ENCODE data around the gene HOXD10.

The HOXD10 gene

GRCh38 chr2:176123411-176124109, 7.0 kb downstream of the HOXD10 start:
- no peak for DNase-seq

GRCh38 chr2:176124110-176124946, 7.8 kb downstream of the HOXD10 start:
- DNase-seq: no peak

GRCh38 chr2:176124947-176125771, 8.6 kb downstream of the HOXD10 start:
- DNase-seq: no peak

DNA sequence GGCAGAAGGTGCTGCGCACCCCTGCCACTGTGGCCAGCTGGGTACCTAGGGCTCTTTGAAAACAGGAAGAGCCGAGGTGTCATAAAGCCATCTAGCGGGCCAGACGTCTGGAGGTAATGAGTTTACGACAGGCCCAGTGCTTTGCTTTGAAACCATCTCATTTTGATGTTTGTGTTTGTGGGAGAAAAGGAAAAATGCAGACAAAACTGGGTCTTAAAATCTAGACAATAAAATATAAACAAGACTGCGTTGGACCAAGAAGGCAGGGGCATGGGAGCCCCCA, 9.1 kb downstream of the HOXD10 start:
- DNase-seq: no peak

- DNase-seq: peak; percentile 17 to 51 (median 30)
Measured at GRCh38 chr2:176126929-176127773, 10.6 kb downstream of the HOXD10 start.

GRCh38 chr2:176127774-176128072, 11.1 kb downstream of the HOXD10 start:
- DNase-seq: no peak

DNA sequence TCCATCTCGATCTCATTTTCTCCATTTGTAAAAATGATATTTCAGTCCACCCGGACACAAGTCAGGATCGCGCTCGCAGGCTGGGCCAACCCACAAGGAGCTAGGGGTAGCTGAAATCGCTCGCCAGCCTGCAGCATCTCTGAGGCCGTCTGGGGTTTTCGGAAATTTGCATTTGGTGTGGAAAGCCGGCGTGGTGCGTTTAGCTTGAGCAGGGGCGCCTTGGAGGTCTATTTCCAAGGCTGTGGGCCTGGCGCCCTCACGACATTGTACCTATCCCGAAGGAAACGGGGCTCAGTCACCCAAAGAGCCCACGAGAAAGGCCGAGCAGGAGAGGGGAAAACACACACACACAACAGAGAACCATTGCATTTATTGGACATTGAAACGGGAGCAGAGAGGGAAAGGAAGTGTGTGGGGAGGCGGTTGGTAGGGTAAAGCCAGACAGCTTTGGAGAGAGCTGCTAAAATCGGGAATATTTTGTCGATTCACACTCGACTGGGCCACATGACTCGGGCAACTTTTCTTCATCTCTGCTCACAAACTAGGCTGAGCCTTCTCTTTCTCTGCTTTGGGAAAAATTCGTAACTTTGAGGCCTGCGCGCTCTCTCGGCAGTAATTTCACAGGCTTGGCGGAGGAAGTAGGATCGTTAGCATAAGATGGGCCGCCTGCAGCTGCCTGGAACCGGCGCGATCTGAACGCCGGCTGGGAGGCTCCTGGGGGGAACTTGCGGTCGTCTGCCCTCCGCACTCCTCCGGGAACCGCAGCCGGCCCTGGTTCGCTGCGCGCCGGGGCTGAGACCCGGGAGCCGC, 11.8 kb downstream of the HOXD10 start:
- DNase-seq: no peak

GRCh38 chr2:176128982-176129796, 12.6 kb downstream of the HOXD10 start, which contains the start of gene HOXD8:
TSS of gene HOXD8 (plus strand) at chr2:176129705. CDS start at chr2:176130367, 662 bp downstream.
- DNase-seq: no peak

- DNase-seq: no peak
Measured at GRCh38 chr2:176129813-176130146, 13.2 kb downstream of the HOXD10 start.

DNA sequence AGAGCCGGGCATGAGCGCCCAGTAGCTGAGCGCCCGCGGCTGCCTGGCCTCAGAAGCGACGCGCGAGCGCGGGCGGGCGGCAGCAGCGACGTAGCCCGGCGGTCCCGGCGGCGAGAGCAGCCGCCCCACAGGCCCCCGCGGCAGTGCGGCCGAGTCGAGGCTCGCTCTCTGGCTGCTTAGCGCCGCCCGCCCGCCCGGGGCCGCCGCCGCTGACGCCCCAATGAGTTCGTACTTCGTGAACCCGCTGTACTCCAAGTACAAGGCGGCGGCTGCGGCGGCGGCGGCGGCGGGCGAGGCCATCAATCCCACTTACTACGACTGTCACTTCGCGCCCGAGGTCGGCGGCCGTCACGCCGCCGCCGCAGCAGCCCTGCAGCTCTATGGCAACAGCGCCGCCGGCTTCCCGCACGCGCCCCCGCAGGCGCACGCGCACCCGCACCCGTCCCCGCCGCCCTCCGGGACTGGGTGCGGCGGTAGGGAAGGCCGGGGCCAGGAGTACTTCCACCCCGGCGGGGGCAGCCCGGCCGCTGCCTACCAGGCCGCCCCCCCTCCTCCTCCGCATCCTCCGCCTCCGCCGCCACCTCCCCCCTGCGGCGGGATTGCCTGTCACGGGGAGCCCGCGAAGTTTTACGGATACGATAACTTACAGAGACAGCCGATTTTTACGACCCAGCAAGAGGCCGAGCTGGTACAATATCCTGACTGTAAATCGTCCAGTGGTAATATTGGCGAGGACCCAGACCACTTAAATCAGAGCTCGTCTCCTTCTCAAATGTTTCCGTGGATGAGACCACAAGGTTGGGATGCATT, 13.8 kb downstream of the HOXD10 start:
- no peak for DNase-seq

DNA sequence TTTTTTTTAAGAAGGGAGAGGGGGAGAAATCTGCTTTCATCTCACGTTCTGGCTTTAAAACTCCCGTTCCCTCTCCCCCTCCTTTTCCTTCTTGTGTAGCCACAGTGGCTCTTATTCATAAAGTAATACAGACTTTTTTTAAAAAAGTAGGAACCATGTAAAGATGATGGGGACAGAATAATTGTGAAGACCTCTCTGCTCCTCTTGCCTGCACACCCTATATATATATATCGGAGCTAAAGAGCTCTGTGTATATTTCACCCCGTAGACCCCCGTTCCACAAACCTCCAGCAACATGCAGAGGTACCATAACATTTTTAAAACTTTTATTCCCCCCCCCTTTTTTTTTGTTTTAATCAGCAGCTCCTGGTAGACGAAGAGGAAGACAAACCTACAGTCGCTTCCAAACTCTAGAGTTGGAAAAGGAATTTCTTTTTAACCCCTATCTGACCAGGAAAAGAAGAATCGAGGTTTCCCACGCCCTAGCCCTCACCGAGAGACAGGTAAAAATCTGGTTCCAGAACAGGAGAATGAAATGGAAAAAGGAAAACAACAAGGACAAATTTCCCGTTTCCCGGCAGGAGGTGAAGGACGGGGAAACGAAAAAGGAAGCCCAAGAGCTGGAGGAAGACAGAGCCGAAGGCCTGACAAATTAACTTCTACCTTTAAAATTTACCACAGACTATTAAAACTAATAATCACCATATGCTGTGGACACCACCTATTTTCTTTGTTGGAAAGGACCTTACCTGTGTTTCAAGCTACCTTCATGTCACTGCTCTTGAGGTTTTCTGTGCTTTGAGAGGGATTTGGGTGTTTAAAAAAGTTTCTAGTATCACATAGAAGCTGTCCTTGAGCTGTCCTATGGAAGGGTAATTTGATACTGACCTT, 14.6 kb downstream of the HOXD10 start:
- DNase-seq: no peak

GRCh38 chr2:176131848-176132158, 15.2 kb downstream of the HOXD10 start:
- no peak for DNase-seq

GRCh38 chr2:176132205-176133171, 15.9 kb downstream of the HOXD10 start:
- no peak for DNase-seq

GRCh38 chr2:176133389-176133788, 16.8 kb downstream of the HOXD10 start:
- DNase-seq: no peak

DNA sequence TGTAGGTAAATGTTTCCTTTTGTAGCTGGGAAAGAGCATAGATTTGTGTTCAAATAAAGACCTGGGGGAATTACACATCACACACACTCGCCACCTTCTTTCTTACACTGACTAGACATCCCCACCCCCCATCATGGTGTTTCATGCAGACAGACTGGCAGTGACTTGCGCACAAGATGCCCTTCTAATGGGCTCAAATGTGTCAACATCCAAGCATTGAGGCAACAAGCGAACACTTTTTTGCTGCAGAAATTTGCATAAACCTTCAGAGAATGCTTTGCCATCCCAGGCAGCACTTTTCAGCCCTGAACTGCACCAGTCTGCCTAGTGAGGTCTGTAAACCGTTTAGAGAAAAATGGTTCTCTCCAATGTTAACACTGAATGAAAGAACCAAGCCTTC, 17.5 kb downstream of the HOXD10 start:
- DNase-seq: no peak

GRCh38 chr2:176135035-176135440, 18.5 kb downstream of the HOXD10 start:
- DNase-seq: no peak

GRCh38 chr2:176136374-176137251, 20.0 kb downstream of the HOXD10 start:
- DNase-seq: no peak

Data from activated CD4-positive, CD25-positive, alpha-beta regulatory T cell (primary cell).